Suppressor macrophage treated with lipopolysaccharide for 1 hour (primary cell): Measurements from ENCODE around the gene PSMB2.
A peak's percentile ranks its signal among the peaks of the same experiment; 100 is the strongest.

Experiments used
- DNase-seq, 3 donors: peaks; one replicate each; pipeline ENCODE4 v3.0.0-alpha.2; 2020 to 2022

PSMB2 gene

GRCh38 chr1:35572296-35572695 lies 69.0 kb downstream of the PSMB2 start:
- no peak for DNase-seq

- no peak for DNase-seq
These were observed 70.1 kb downstream of the PSMB2 start for GRCh38 chr1:35571263-35571662.

- no peak for DNase-seq
These were observed 70.7 kb downstream of the PSMB2 start for GRCh38 chr1:35570589-35571137.

GRCh38 chr1:35569936-35570335 lies 71.4 kb downstream of the PSMB2 start:
- peak; percentile 34 to 61 (median 55) for DNase-seq

- peak; percentile 73 to 80 (median 77) for DNase-seq
These were observed 72.3 kb downstream of the PSMB2 start for GRCh38 chr1:35568975-35569395.

- DNase-seq = no peak
These were observed 73.3 kb downstream of the PSMB2 start for GRCh38 chr1:35567947-35568558.

- no peak for DNase-seq
These were observed 75.6 kb downstream of the PSMB2 start for GRCh38 chr1:35565742-35566133.

- no peak for DNase-seq
These were observed 76.2 kb downstream of the PSMB2 start for GRCh38 chr1:35564884-35565741.

- peak; percentile 80 to 91 (median 88) for DNase-seq
These were observed 77.1 kb downstream of the PSMB2 start for GRCh38 chr1:35564037-35564883.

GRCh38 chr1:35563166-35563565 lies 78.2 kb downstream of the PSMB2 start:
- no peak for DNase-seq

- DNase-seq = no peak
These were observed 79.2 kb downstream of the PSMB2 start for GRCh38 chr1:35561972-35562680.

GRCh38 chr1:35561297-35561971 lies 79.9 kb downstream of the PSMB2 start:
- no peak for DNase-seq

GRCh38 chr1:35560256-35561225 lies 80.8 kb downstream of the PSMB2 start:
- DNase-seq = no peak

GRCh38 chr1:35559317-35559944 lies 81.9 kb downstream of the PSMB2 start:
- DNase-seq = no peak

GRCh38 chr1:35558374-35559316 lies 82.7 kb downstream of the PSMB2 start:
- DNase-seq = peak in 1 of 3 donors; percentile 33

GRCh38 chr1:35557611-35558373 lies 83.5 kb downstream of the PSMB2 start, which contains the start of gene NCDN:
TSS of gene NCDN (plus strand) at chr1:35557799. CDS start at chr1:35558191, 392 bp downstream.
- peak; percentile 96 to 99 (median 99) for DNase-seq

- DNase-seq = peak; percentile 48 to 89 (median 79)
These were observed 84.2 kb downstream of the PSMB2 start, which contains the start of gene KIAA0319L for GRCh38 chr1:35557118-35557610. TSS of gene KIAA0319L (minus strand) at chr1:35557403. CDS start at chr1:35554491, 2,912 bp downstream.
